GM12801 (cell line): ENCODE measurements around the gene RAB31.

Source experiments
- TF ChIP-seq, protein P1 (sequence below): IDR thresholded peaks from one replicate; pipeline ENCODE4 v1.5.1; 2011; ENCODE audit warnings: control low read depth; ENCODE audit not compliant: insufficient read length; ENCODE audit errors: extremely low read depth

The RAB31 gene

DNA sequence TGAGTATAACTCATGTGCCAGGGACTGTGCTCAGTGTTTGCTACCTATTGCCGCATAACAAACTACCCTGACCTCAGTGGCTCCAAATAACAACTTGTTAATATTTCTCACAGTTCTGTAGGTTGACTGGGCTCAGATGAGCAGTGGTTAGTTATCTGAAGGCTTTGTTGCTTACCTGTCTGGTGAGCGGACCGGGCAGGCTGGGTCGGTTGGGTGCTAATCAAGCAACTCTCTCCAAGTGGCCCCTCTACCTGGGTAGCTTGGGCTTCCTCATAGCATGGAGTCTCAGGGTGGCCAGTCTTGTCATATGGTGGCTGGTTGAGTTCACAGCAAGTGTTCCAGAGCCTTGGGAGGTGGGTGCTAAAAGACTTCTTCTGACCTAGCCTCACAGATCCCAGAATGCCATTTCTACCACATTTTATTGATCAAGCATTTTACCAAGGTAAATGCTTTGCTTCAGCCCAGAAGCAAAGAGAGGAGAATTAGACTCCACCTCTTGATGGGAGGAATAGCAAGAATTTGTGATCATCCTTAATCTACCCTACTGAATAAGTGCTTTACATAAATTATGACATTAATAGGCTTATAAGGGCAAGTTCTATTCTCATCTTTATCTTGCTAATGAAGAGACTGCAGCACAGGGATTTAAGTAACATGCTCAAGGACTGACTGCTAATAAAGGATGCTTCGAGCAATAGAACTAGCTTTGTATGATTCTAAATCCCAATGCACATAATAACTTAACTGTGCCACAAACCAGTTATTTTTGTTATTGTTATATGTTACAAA, 16.9 kb downstream of the RAB31 start:
- TF ChIP-seq, protein P1, sequence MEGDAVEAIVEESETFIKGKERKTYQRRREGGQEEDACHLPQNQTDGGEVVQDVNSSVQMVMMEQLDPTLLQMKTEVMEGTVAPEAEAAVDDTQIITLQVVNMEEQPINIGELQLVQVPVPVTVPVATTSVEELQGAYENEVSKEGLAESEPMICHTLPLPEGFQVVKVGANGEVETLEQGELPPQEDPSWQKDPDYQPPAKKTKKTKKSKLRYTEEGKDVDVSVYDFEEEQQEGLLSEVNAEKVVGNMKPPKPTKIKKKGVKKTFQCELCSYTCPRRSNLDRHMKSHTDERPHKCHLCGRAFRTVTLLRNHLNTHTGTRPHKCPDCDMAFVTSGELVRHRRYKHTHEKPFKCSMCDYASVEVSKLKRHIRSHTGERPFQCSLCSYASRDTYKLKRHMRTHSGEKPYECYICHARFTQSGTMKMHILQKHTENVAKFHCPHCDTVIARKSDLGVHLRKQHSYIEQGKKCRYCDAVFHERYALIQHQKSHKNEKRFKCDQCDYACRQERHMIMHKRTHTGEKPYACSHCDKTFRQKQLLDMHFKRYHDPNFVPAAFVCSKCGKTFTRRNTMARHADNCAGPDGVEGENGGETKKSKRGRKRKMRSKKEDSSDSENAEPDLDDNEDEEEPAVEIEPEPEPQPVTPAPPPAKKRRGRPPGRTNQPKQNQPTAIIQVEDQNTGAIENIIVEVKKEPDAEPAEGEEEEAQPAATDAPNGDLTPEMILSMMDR: no peak

DNA sequence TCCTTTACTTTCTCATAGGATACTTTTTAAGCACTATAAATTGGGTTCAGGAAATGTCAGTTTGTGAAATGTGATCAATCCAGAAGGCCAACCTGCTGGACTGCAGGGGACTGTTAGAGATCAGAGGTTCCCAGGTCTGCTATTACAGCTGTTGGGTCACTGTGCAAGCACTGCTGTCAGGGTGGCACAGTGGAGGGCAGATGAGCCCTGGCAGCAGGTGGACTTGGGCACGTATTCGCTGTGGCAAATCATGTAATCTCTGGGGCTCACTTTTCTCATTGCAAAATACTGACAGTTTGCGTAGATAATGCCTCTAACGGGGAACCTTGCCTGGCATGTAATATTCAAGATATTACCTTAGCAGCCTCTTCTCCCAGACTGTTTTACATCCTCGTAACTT, 18.1 kb downstream of the RAB31 start:
- TF ChIP-seq, protein P1: no peak

DNA sequence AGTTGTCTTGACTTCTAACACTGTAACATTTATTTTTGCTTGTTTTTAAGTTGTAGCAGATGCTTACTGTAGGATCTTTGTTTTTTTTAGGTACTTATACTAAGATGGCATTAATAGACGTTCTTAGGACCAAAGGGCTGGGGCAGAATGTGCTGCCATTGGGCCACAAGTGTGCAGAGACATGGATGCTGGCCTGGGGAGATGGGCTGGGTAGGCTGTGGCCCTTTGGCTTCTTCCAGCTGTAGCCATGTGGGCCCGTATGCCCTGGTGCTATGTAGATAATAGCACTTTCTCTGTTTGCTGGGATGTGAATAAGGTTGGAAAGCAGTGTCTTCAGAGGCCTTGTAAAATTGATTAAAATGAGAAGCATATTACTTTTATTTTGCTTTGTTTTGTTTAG, 18.8 kb downstream of the RAB31 start:
- TF ChIP-seq, protein P1: no peak

DNA sequence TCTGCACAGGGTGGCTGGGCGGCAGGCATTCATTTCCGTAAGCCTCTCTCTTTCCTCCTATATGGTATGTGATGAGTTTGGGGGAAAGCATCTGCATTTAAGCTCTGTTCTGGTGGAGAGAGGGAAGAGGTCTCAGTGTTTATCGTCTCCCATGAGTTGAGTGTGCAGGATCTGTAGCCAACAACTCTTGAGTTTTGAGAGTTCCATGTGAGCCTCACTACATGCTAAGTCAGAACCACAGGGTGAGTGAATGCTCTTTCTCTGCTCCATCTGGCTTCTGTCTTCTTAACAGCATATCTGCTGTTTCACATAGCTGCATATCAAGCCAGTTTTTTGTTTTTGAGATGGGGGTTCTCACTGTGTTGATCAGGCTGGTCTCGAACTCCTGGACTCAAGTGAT, 22.7 kb downstream of the RAB31 start:
- TF ChIP-seq, protein P1: no peak

DNA sequence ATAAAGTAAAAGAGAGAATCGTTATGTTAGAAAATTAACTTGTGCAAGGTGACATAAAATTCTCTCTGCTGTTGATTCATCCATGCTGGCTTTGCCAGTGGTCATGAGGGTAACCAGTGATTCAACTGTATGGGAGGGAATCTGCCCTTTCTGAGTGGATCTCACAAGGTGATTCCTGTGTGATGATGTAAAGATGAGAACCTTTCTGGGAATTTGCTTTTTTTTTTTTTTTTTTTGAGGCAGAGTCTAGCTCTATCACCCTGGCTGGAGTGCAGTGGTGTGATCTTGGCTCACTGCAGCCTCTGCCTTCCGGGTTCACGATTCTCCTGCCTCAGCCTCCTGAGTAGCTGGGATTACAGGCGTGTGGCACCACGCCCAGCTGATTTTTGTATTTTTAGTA, 23.3 kb downstream of the RAB31 start:
- TF ChIP-seq, protein P1: no peak

DNA sequence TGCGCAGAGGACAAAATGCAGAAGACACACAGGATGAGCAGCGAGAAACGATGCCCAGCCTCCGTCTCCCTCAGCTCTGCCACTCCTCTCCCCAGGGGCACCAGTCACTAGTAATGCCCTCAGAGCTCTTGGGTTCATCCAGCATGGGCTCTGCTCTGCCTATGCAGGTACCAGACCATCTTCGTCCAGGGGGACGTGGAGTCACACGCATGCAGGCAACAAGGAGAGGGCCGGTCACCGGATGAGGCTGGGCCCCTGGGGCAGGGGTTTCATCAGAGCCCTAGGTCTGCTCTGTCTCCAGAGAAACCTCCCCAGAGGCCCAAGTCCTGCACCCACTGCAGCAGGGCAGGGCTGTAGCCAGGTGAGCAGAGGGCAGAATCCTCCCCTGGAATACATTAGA, 23.9 kb downstream of the RAB31 start:
- TF ChIP-seq, protein P1: no peak

DNA sequence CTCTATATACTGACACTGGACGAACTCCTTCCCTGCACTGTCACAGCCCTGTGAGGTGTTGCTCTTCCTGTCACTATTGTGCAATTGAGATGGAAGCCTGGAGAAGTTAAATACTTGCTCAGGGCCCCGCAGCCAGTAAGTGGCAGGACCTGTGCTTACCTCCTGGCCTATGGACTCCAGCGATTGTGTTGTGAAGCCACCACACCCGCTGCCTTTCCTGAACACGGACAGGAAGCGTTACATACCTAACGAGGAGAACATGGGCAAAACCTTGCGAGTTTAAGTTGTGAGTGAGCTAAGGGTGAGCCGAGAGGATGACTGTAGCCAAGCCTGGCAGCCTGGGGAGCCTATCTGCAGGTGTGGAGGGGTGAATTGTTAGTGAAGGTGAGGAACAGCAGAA, 26.1 kb downstream of the RAB31 start:
- TF ChIP-seq, protein P1: no peak
